GM18511 (cell line): ENCODE data around the gene ODAD4.
"Not testable (repeated sequence)": the region's sequence is repeated elsewhere in the genome, so short reads cannot be mapped to it uniquely, and the experiment has no call there.

Source experiments
- ATAC-seq: cut with Tn5 transposase; IDR thresholded peaks from one replicate; pipeline ENCODE4 v1.9.1; 2021; ENCODE audit warnings: mild to moderate bottlenecking, moderate library complexity; ENCODE audit not compliant: unreplicated experiment

ODAD4 gene

DNA sequence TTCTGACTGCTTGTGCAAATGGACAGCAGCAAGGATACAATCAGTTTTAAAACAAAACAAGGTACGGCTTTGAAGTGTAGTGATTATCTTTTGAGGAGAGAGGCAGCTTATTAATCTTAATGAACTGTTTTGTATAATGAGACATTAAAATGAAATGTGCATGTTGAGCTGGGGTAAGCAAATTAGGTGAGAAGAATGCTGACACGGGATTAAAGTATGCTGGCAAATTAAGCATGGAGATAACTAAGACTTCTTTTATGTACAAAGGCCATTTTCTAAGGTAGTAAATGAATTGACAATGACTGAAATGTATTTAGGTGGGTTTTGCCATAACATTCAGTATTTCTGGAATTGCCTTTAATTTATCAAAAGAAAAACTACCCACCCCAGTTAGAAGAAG, 68.1 kb downstream of the ODAD4 start:
- no peak for ATAC-seq

DNA sequence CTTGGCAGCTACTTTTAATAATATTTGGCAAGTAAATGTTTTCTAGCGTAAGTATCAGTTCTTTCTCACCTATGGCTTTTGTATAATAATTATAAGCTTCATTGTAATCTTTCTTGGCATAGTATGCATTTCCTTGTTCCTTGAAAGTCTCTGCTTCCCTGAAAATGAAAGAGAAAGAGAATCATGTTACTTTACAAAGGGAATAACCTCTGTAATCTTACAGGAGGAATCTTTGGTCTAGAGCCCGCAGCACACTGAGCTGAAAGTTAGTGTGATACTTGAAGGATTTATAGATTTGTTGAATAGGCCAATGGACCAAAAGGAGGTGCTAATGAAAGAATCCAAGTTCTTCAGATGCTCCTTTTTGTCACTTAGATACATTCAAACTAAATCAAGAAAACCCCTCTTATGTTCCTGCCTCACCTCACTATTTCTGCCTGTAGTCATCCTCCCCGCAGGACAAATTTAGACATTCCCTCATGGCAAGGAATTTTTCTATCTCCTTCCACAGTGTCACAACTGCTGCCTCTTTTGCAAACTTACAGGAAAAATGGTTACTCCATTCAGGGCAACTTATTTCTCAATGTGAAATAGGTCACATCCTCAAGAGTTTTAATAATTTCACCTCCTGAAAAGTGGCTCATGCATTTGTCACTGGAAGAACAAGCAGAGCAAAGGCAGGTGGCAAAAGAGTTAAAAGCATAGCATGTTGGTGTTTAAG, 70.2 kb downstream of the ODAD4 start:
- ATAC-seq = no peak

DNA sequence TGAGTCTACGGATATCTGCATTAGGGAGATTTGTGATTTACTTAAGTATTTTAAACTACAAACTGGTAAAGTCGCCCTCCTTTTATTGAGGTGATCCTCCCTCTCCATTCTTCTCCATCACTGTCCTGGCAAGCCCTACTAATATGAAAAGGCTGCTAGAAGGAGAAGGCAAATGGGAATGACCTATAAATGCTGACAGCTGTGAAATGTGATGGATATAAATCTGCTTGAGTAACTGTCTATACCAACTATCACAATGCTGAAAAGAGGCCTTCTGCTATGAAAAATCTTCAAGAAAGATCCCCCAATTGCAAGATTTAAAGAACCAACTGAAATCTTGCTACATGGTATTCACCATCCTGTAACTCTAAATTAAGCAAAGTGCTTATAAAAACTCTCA, 71.3 kb downstream of the ODAD4 start:
- ATAC-seq = no peak

DNA sequence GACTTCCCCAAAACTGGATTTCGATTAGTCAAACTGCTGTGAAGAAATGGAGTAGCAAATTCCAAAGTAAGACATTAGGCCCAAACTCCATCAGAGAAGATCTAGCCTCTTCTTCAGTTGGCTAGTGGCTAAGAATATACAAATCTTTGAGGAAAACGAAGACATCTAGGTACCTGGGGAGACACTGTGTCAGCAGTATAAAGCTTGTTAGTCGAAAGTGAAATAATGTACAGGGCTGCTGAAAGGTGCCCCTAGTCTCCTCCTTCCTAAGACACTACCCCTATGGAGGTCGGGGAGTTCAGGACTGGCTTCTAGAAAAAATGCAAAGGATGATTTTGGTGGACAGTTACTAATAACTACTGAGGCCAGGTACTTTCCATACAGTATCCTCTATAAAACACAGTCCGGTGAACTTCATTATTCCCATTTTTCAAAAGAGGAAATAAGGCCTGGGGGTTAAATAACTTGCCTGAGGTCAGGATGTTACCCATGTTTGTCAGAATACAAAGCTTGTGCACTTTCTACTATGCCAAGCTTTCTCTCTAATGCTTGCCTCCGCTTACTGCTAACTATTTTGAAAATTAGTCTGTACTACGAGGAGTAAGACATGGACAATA, 71.9 kb downstream of the ODAD4 start:
- ATAC-seq = no peak

GRCh38 chr17:42002792-42003301, 72.4 kb downstream of the ODAD4 start:
- no peak for ATAC-seq

GRCh38 chr17:42005166-42005565, 74.7 kb downstream of the ODAD4 start:
- ATAC-seq = no peak

GRCh38 chr17:42009170-42009569, 78.8 kb downstream of the ODAD4 start:
- no peak for ATAC-seq

- not testable (repeated sequence) for ATAC-seq
Measured at GRCh38 chr17:42010266-42010680, 79.9 kb downstream of the ODAD4 start.

- ATAC-seq = no peak
Measured at GRCh38 chr17:42010898-42011516, 80.6 kb downstream of the ODAD4 start.

DNA sequence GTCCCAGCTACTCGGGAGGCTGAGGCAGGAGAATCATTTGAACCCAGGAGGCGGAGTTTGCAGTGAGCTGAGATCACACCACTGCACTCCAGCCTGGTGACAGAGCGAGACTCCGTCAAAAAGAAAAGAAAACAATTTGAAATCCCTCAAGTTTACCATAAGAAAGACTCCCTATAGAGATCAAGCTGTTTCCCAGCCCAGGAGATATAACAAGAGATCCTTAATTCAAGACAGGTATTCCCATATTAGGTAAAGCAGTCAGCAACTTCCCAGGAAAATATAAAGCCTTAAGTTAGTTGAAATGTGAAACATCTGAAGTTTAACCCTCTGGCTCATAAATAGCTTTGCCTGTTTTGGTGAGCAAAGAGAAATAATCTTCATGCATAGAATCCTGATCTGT, 81.9 kb downstream of the ODAD4 start:
- ATAC-seq = not testable (repeated sequence)

GRCh38 chr17:42013740-42014139, 83.3 kb downstream of the ODAD4 start:
- not testable (repeated sequence) for ATAC-seq
